ENCODE measurements around the gene SECISBP2L. TPM values are rescaled to one million over a fixed set of nuclear protein-coding genes. Genes with fewer than 3 reads are reported as not detected.

The SECISBP2L gene
- total and polyA plus RNA-seq, 5 donors from 2014 or later = 14.8 to 59.5 (median 21.6) TPM

DNA sequence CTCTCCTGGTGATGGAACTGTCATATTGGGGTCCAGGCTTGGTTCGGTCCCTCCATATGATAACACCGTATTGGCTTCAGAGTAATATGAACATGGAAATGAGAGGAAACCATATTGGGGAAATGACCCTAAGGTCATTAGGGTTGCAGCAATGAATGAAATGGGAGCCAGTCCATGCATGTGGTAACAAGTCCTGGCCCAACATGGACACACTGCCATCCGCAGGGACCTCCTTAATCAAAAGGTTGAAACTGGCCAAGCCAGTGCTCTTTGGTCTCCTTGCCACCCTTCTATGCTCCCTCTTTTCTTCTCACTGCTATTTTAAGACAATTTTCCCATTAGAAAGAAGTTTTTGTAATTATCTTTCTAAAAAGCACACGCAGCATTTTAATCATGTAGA lies 90.9 kb downstream of the SECISBP2L start:
- H3K27me3 Mint-ChIP-seq = peaks cover 38% of the 10 kb centered on the region
- Histone ChIP-seq H3K9me3 (ENCODE audit: control insufficient read depth in 2 of 2, low read length in 2 of 2) (no peaks in the 10 kb centered on the region), H3K4me3 (ENCODE audit: low read depth, low read length) (no peak overlapping the region), H3K27ac (ENCODE audit: insufficient read depth, low read length, poor library complexity, severe bottlenecking) (no peak overlapping the region), H3K27me3 (ENCODE audit: control insufficient read depth, insufficient read depth, low read length) (peaks cover 6% of the 10 kb centered on the region), H3K4me1 (ENCODE audit: control insufficient read depth, insufficient read depth, low read length, poor library complexity, severe bottlenecking) (no peaks in the 10 kb centered on the region), H3K36me3 (ENCODE audit: control insufficient read depth, insufficient read depth, low read length) (no peaks in the 10 kb centered on the region)
- H3K27ac Mint-ChIP-seq = no peak overlapping the region
- no peaks in the 10 kb centered on the region for H3K36me3 Mint-ChIP-seq
- H3K9me3 Mint-ChIP-seq = peaks cover 0 to 3% (median 0%) of the 10 kb centered on the region in 7 donors
- ATAC-seq (ENCODE audit: low read depth in 2 of 2) (no peak), DNase-seq (no peak)
- H3K4me3 Mint-ChIP-seq = no peak overlapping the region
- H3K4me1 Mint-ChIP-seq = no peaks in the 10 kb centered on the region

- Histone ChIP-seq H3K9me3 (ENCODE audit: control insufficient read depth in 2 of 2, low read length in 2 of 2) (no peaks in the 10 kb centered on the region), H3K27me3 (ENCODE audit: control insufficient read depth, insufficient read depth, low read length) (peaks cover 6% of the 10 kb centered on the region), H3K4me1 (ENCODE audit: control insufficient read depth, insufficient read depth, low read length, poor library complexity, severe bottlenecking) (no peaks in the 10 kb centered on the region), H3K36me3 (ENCODE audit: control insufficient read depth, insufficient read depth, low read length) (no peaks in the 10 kb centered on the region), H3K27ac (ENCODE audit: insufficient read depth, low read length, poor library complexity, severe bottlenecking) (no peak overlapping the region), H3K4me3 (ENCODE audit: low read depth, low read length) (no peak overlapping the region)
- Mint-ChIP-seq H3K4me1 (no peaks in the 10 kb centered on the region), H3K4me3 (no peak overlapping the region), H3K27ac (no peak overlapping the region), H3K27me3 (peaks cover 32% of the 10 kb centered on the region), H3K9me3 (peaks cover 0 to 3% (median 0%) of the 10 kb centered on the region in 7 donors), H3K36me3 (no peaks in the 10 kb centered on the region)
- ATAC-seq (ENCODE audit: low read depth in 2 of 2) = no peak
- DNase-seq = no peak
These were observed 91.7 kb downstream of the SECISBP2L start for GRCh38 chr15:48954538-48954937.

DNA sequence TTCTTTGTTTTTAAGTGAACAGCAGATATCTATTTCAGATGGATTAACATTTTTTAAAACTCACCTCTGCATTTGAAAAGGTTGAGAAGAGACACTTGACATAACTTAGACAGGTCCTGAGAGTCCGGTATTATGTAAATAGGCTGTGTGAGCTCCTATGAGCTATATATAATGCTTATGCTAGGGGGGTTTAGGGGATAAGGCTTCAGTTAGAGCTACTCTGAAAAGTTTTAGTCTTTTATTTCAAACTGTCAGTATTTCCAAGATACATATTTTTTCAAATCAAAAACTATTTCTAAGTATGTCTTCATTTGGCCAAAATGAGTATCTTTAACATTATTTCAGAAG lies 99.4 kb downstream of the SECISBP2L start:
- ATAC-seq (ENCODE audit: low read depth in 2 of 2) (no peak), DNase-seq (no peak)
- Mint-ChIP-seq H3K4me3 (no peak overlapping the region), H3K4me1 (no peaks in the 10 kb centered on the region), H3K36me3 (no peaks in the 10 kb centered on the region), H3K27me3 (peaks cover 37% of the 10 kb centered on the region), H3K9me3 (peaks cover 0 to 4% (median 0%) of the 10 kb centered on the region in 7 donors), H3K27ac (no peak overlapping the region)
- Histone ChIP-seq H3K4me1 (ENCODE audit: control insufficient read depth, insufficient read depth, low read length, poor library complexity, severe bottlenecking) (no peaks in the 10 kb centered on the region), H3K27me3 (ENCODE audit: control insufficient read depth, insufficient read depth, low read length) (peaks cover 2% of the 10 kb centered on the region), H3K4me3 (ENCODE audit: low read depth, low read length) (no peak overlapping the region), H3K9me3 (ENCODE audit: control insufficient read depth in 2 of 2, low read length in 2 of 2) (no peaks in the 10 kb centered on the region), H3K36me3 (ENCODE audit: control insufficient read depth, insufficient read depth, low read length) (no peaks in the 10 kb centered on the region), H3K27ac (ENCODE audit: insufficient read depth, low read length, poor library complexity, severe bottlenecking) (no peak overlapping the region)

- Mint-ChIP-seq H3K4me3 (no peak overlapping the region), H3K27ac (no peak overlapping the region), H3K4me1 (no peaks in the 10 kb centered on the region), H3K27me3 (peaks cover 33% of the 10 kb centered on the region), H3K9me3 (peaks cover 0 to 4% (median 0%) of the 10 kb centered on the region in 7 donors), H3K36me3 (no peaks in the 10 kb centered on the region)
- no peak for DNase-seq
- ATAC-seq (ENCODE audit: low read depth in 2 of 2) = no peak
- H3K27me3 ChIP-seq (ENCODE audit: control insufficient read depth, insufficient read depth, low read length) = peaks cover 4% of the 10 kb centered on the region
- H3K9me3 ChIP-seq (ENCODE audit: control insufficient read depth in 2 of 2, low read length in 2 of 2) = no peaks in the 10 kb centered on the region
- no peaks in the 10 kb centered on the region for H3K4me1 ChIP-seq (ENCODE audit: control insufficient read depth, insufficient read depth, low read length, poor library complexity, severe bottlenecking)
- H3K27ac ChIP-seq (ENCODE audit: insufficient read depth, low read length, poor library complexity, severe bottlenecking) = no peak overlapping the region
- H3K4me3 ChIP-seq (ENCODE audit: low read depth, low read length) = no peak overlapping the region
- H3K36me3 ChIP-seq (ENCODE audit: control insufficient read depth, insufficient read depth, low read length) = no peaks in the 10 kb centered on the region
These were observed 100.0 kb downstream of the SECISBP2L start for GRCh38 chr15:48946074-48946839.

GRCh38 chr15:48945386-48945785 lies 100.9 kb downstream of the SECISBP2L start:
- Histone ChIP-seq H3K27me3 (ENCODE audit: control insufficient read depth, insufficient read depth, low read length) (peaks cover 5% of the 10 kb centered on the region), H3K4me1 (ENCODE audit: control insufficient read depth, insufficient read depth, low read length, poor library complexity, severe bottlenecking) (no peaks in the 10 kb centered on the region), H3K4me3 (ENCODE audit: low read depth, low read length) (no peak overlapping the region), H3K9me3 (ENCODE audit: control insufficient read depth in 2 of 2, low read length in 2 of 2) (no peaks in the 10 kb centered on the region), H3K27ac (ENCODE audit: insufficient read depth, low read length, poor library complexity, severe bottlenecking) (no peak overlapping the region), H3K36me3 (ENCODE audit: control insufficient read depth, insufficient read depth, low read length) (no peaks in the 10 kb centered on the region)
- ATAC-seq (ENCODE audit: low read depth in 2 of 2) = no peak
- H3K27ac Mint-ChIP-seq = no peak overlapping the region
- DNase-seq = no peak
- no peaks in the 10 kb centered on the region for H3K36me3 Mint-ChIP-seq
- peaks cover 34% of the 10 kb centered on the region for H3K27me3 Mint-ChIP-seq
- H3K4me1 Mint-ChIP-seq = no peaks in the 10 kb centered on the region
- H3K9me3 Mint-ChIP-seq = peaks cover 0 to 4% (median 0%) of the 10 kb centered on the region in 7 donors
- no peak overlapping the region for H3K4me3 Mint-ChIP-seq

- no peak for ATAC-seq (ENCODE audit: low read depth in 2 of 2)
- peaks cover 34% of the 10 kb centered on the region for H3K27me3 Mint-ChIP-seq
- peaks cover 0 to 5% (median 0%) of the 10 kb centered on the region in 7 donors for H3K9me3 Mint-ChIP-seq
- no peak overlapping the region for H3K4me3 ChIP-seq (ENCODE audit: low read depth, low read length)
- H3K4me1 Mint-ChIP-seq = no peaks in the 10 kb centered on the region
- no peaks in the 10 kb centered on the region for H3K9me3 ChIP-seq (ENCODE audit: control insufficient read depth in 2 of 2, low read length in 2 of 2)
- no peak overlapping the region for H3K27ac Mint-ChIP-seq
- H3K4me1 ChIP-seq (ENCODE audit: control insufficient read depth, insufficient read depth, low read length, poor library complexity, severe bottlenecking) = no peaks in the 10 kb centered on the region
- H3K27ac ChIP-seq (ENCODE audit: insufficient read depth, low read length, poor library complexity, severe bottlenecking) = no peak overlapping the region
- H3K36me3 ChIP-seq (ENCODE audit: control insufficient read depth, insufficient read depth, low read length) = no peaks in the 10 kb centered on the region
- no peak for DNase-seq
- H3K36me3 Mint-ChIP-seq = no peaks in the 10 kb centered on the region
- H3K4me3 Mint-ChIP-seq = no peak overlapping the region
- peaks cover 6% of the 10 kb centered on the region for H3K27me3 ChIP-seq (ENCODE audit: control insufficient read depth, insufficient read depth, low read length)
These were observed 104.3 kb downstream of the SECISBP2L start for GRCh38 chr15:48941904-48942303.

- H3K4me1 Mint-ChIP-seq = no peaks in the 10 kb centered on the region
- peaks cover 0 to 5% (median 0%) of the 10 kb centered on the region in 7 donors for H3K9me3 Mint-ChIP-seq
- ATAC-seq (ENCODE audit: low read depth in 2 of 2) (no peak), DNase-seq (peak in 1 of 3 donors; percentile 31)
- peak overlapping the region in 1 of 4 donors; percentile 22 for H3K4me3 Mint-ChIP-seq
- Histone ChIP-seq H3K27ac (ENCODE audit: insufficient read depth, low read length, poor library complexity, severe bottlenecking) (no peak overlapping the region), H3K9me3 (ENCODE audit: control insufficient read depth in 2 of 2, low read length in 2 of 2) (no peaks in the 10 kb centered on the region), H3K27me3 (ENCODE audit: control insufficient read depth, insufficient read depth, low read length) (peaks cover 6% of the 10 kb centered on the region), H3K36me3 (ENCODE audit: control insufficient read depth, insufficient read depth, low read length) (no peaks in the 10 kb centered on the region), H3K4me1 (ENCODE audit: control insufficient read depth, insufficient read depth, low read length, poor library complexity, severe bottlenecking) (no peaks in the 10 kb centered on the region), H3K4me3 (ENCODE audit: low read depth, low read length) (no peak overlapping the region)
- peaks cover 38% of the 10 kb centered on the region for H3K27me3 Mint-ChIP-seq
- H3K36me3 Mint-ChIP-seq = no peaks in the 10 kb centered on the region
- H3K27ac Mint-ChIP-seq = no peak overlapping the region
These were observed 105.7 kb downstream of the SECISBP2L start for GRCh38 chr15:48940508-48940907.

DNA sequence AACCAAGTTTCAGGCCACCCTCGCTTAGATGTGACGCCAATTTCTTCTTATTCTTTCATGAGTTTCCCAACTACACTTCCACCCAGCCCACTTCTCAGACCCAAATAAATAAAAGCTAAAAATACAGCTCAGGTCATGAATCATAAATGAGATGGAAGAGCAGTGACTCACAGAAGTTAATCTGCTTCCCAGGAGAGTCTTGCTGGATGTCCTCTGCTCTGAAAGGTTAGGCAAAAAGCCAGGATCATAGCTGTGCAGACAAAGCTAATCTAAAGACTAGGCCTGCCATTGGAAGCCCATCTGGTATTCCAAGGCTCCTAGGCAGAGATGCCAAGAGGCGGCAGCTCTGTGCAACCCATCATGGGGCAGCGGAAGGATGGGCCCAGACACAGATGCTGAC lies 106.6 kb downstream of the SECISBP2L start:
- Mint-ChIP-seq H3K27ac (no peak overlapping the region), H3K27me3 (peaks cover 40% of the 10 kb centered on the region), H3K4me1 (no peaks in the 10 kb centered on the region), H3K4me3 (no peak overlapping the region), H3K9me3 (peaks cover 0 to 5% (median 0%) of the 10 kb centered on the region in 7 donors), H3K36me3 (no peaks in the 10 kb centered on the region)
- DNase-seq = no peak
- no peaks in the 10 kb centered on the region for H3K9me3 ChIP-seq (ENCODE audit: control insufficient read depth in 2 of 2, low read length in 2 of 2)
- peaks cover 6% of the 10 kb centered on the region for H3K27me3 ChIP-seq (ENCODE audit: control insufficient read depth, insufficient read depth, low read length)
- no peaks in the 10 kb centered on the region for H3K36me3 ChIP-seq (ENCODE audit: control insufficient read depth, insufficient read depth, low read length)
- H3K4me3 ChIP-seq (ENCODE audit: low read depth, low read length) = no peak overlapping the region
- no peaks in the 10 kb centered on the region for H3K4me1 ChIP-seq (ENCODE audit: control insufficient read depth, insufficient read depth, low read length, poor library complexity, severe bottlenecking)
- H3K27ac ChIP-seq (ENCODE audit: insufficient read depth, low read length, poor library complexity, severe bottlenecking) = no peak overlapping the region
- ATAC-seq (ENCODE audit: low read depth in 2 of 2) = no peak

Measured in CD4-positive, CD25-positive, alpha-beta regulatory T cell (primary cell).